PC-3 (cell line): ENCODE data around the gene PPM1E.

ENCODE experiments used
- EZH2 ChIP-seq: fragments of 300-600 bp; sonication (generic); IDR thresholded peaks from one replicate; pipeline ENCODE4 v1.6.1; 2017; ENCODE audit warnings: antibody characterized with exemption, mild to moderate bottlenecking, low read length; ENCODE audit not compliant: unreplicated experiment
- TF ChIP-seq, protein P1 (sequence below): fragments of 300-600 bp; sonication (generic); conservative IDR thresholded peaks from 2 replicates; pipeline ENCODE4 v1.5.1; 2017; ENCODE audit warnings: antibody characterized with exemption, low read depth, mild to moderate bottlenecking, low read length

DNA sequence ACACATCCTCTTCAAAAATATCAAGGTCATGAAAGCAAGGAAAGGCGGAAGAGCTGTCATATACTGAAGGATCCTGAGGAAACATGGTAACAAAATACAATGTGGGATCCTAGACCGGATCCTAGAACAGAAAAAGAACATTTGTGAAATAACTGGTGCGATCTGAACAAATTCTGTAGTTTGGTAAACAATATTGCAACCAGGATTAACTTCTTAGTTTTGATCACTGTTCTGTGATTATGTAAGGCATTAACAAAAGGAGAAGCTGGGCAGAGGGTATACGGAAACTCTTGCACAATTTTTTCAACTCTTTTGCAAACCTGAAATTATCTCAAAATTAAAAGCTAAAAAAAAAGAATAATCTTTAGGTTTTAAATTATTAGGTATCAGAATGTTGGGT lies 241.3 kb downstream of the PPM1E start:
- TF ChIP-seq, protein P1, sequence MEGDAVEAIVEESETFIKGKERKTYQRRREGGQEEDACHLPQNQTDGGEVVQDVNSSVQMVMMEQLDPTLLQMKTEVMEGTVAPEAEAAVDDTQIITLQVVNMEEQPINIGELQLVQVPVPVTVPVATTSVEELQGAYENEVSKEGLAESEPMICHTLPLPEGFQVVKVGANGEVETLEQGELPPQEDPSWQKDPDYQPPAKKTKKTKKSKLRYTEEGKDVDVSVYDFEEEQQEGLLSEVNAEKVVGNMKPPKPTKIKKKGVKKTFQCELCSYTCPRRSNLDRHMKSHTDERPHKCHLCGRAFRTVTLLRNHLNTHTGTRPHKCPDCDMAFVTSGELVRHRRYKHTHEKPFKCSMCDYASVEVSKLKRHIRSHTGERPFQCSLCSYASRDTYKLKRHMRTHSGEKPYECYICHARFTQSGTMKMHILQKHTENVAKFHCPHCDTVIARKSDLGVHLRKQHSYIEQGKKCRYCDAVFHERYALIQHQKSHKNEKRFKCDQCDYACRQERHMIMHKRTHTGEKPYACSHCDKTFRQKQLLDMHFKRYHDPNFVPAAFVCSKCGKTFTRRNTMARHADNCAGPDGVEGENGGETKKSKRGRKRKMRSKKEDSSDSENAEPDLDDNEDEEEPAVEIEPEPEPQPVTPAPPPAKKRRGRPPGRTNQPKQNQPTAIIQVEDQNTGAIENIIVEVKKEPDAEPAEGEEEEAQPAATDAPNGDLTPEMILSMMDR: no peak
- TF ChIP-seq EZH2: no peak
